ENCODE results near the gene ACKR2. TPM values are rescaled to one million over a fixed set of nuclear protein-coding genes. Genes with fewer than 3 reads are reported as not detected.

Gene ACKR2
- total RNA-seq, 1 experiment from 2014 or later = 0.76 TPM

DNA sequence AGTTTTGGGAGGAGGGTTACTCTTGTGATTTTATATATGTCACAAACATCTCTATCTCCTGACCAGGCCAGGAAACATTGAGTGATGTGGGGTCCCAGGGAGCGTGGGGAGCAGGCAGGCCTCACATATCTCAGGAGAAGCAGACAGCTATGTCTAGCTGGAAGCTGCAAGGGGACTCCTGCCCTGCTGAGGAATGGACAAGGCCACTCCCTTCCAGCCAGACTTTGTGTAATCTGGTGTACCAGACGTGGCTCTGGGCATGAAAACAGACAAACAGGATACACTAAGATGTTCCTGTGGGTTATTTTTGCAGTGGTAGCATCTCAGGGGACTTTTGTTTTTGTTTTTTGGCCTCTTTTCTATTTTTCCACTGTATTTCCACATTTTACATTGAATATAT is 43.2 kb downstream of the ACKR2 start (continued):
- TF ChIP-seq EZH2 (IDR thresholded peaks at IDR 0.05) = no peak

DNA sequence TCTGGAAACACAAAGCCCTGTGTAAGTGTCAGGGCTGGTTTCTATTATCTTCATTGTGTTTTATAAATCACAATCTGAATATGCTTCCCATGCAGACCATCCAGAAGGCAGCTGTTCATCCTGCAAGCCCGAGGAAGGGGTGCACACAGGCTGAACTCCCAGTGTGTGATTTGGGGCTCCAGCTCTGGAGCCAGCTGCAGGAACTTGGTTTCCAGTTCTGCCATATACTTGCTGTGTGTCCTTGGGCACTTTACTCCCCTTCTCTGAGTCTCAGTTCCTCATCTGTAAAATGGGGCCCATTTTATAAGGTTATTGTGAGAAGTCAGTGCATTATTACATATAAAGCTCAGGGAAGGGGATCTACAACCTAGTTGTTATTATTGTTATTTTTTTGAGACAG is 43.8 kb downstream of the ACKR2 start:
- H3K9me2 ChIP-seq (ENCODE audit: insufficient read depth) = no peaks in the 10 kb centered on the region
- no peaks in the 10 kb centered on the region for H3K27me3 ChIP-seq (ENCODE audit: insufficient read depth, low read length)
- no peaks in the 10 kb centered on the region for H4K20me1 ChIP-seq (ENCODE audit: insufficient read depth)
- no peaks in the 10 kb centered on the region for H3K9me3 ChIP-seq (ENCODE audit: control insufficient read depth in 1 of 2, insufficient read depth in 1 of 2, low read depth in 1 of 2, low read length in 2 of 2)
- no peaks in the 10 kb centered on the region for H3K36me3 ChIP-seq (ENCODE audit: control insufficient read depth in 1 of 2, insufficient read depth in 2 of 2, low read length in 2 of 2)
- no peaks in the 10 kb centered on the region; a peak in 1 of 4 replicates for H3K4me1 ChIP-seq (ENCODE audit: control insufficient read depth in 1 of 2, insufficient read depth in 2 of 2, low read length in 2 of 2)
- TF ChIP-seq ZNF274 (IDR thresholded peaks at IDR 0.05; ENCODE audit: low read depth, low read length) (no peak), RAD21 (IDR thresholded peaks at IDR 0.05; ENCODE audit: low read depth) (no peak), YY1 (IDR thresholded peaks at IDR 0.05; ENCODE audit: extremely low read depth, insufficient replicate concordance, low read depth, low read length) (no peak), SP1 (IDR thresholded peaks at IDR 0.05; ENCODE audit: low read depth) (no peak), EZH2phosphoT487 (IDR thresholded peaks at IDR 0.05; ENCODE audit: borderline replicate concordance) (no peak), JUND (IDR thresholded peaks at IDR 0.05) (no peak), POLR2A (IDR thresholded peaks at IDR 0.05; ENCODE audit: borderline replicate concordance, extremely low read depth, insufficient read depth, insufficient read length) (no peak), POLR2AphosphoS5 (IDR thresholded peaks at IDR 0.05; ENCODE audit: low read depth, low read length) (no peak)
- TF ChIP-seq, protein P1, sequence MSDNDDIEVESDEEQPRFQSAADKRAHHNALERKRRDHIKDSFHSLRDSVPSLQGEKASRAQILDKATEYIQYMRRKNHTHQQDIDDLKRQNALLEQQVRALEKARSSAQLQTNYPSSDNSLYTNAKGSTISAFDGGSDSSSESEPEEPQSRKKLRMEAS (IDR thresholded peaks at IDR 0.05) = no peak
- TF ChIP-seq, protein P2, sequence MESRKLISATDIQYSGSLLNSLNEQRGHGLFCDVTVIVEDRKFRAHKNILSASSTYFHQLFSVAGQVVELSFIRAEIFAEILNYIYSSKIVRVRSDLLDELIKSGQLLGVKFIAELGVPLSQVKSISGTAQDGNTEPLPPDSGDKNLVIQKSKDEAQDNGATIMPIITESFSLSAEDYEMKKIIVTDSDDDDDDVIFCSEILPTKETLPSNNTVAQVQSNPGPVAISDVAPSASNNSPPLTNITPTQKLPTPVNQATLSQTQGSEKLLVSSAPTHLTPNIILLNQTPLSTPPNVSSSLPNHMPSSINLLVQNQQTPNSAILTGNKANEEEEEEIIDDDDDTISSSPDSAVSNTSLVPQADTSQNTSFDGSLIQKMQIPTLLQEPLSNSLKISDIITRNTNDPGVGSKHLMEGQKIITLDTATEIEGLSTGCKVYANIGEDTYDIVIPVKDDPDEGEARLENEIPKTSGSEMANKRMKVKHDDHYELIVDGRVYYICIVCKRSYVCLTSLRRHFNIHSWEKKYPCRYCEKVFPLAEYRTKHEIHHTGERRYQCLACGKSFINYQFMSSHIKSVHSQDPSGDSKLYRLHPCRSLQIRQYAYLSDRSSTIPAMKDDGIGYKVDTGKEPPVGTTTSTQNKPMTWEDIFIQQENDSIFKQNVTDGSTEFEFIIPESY (IDR thresholded peaks at IDR 0.05; ENCODE audit: extremely low read depth, insufficient replicate concordance, low read length) = no peak
- TF ChIP-seq, protein P3, sequence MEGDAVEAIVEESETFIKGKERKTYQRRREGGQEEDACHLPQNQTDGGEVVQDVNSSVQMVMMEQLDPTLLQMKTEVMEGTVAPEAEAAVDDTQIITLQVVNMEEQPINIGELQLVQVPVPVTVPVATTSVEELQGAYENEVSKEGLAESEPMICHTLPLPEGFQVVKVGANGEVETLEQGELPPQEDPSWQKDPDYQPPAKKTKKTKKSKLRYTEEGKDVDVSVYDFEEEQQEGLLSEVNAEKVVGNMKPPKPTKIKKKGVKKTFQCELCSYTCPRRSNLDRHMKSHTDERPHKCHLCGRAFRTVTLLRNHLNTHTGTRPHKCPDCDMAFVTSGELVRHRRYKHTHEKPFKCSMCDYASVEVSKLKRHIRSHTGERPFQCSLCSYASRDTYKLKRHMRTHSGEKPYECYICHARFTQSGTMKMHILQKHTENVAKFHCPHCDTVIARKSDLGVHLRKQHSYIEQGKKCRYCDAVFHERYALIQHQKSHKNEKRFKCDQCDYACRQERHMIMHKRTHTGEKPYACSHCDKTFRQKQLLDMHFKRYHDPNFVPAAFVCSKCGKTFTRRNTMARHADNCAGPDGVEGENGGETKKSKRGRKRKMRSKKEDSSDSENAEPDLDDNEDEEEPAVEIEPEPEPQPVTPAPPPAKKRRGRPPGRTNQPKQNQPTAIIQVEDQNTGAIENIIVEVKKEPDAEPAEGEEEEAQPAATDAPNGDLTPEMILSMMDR (IDR thresholded peaks at IDR 0.05 in 2 of 3, conservative IDR thresholded peaks at IDR 0.05 in 1 of 3; ENCODE audit: borderline replicate concordance in 1 of 3, insufficient read depth in 1 of 3, low read depth in 2 of 3, low read length in 2 of 3) = no peak
- intact Hi-C loops (cut with micrococcal nuclease) = no loop called here
- DNase-seq (ENCODE audit: low read depth, low spot score) (no peak), ATAC-seq (no peak)
- no peak overlapping the region for H3K9ac ChIP-seq (ENCODE audit: low read length)
- H3K79me2 ChIP-seq (ENCODE audit: insufficient read depth, low read length) = no peaks in the 10 kb centered on the region
- RAD21 ChIA-PET (ENCODE audit: low non-redundant PET in 1 of 2, low total read pairs in 2 of 2, uncharacterized antibody in 2 of 2, unreplicated experiment in 2 of 2) = no interaction called here
- no peak overlapping the region for H3K4me3 ChIP-seq (replicated peaks in 1 of 2; ENCODE audit: low read depth in 1 of 2, low read length in 2 of 2)
- no peak overlapping the region for H3K4me2 ChIP-seq (ENCODE audit: low read length)
- CTCF ChIA-PET = interaction anchor here (1.0 kb wide), 1 partner anchor 13 kb away, joined by 4 read pairs; no protein-coding TSS in a partner anchor
- BruUV-seq (replicated peaks) = no TSS peak
- H2AFZ ChIP-seq (ENCODE audit: low read depth, low read length, poor library complexity, severe bottlenecking) = no peak overlapping the region
- no peak overlapping the region for H3K27ac ChIP-seq (ENCODE audit: low read depth, low read length)
- POLR2A ChIA-PET = no interaction called here
